Measurements from ENCODE around the gene NMNAT3. TPM values are rescaled to one million over a fixed set of nuclear protein-coding genes. Genes with fewer than 3 reads are reported as not detected.

The NMNAT3 gene
- total and polyA plus RNA-seq, 4 donors, result 2.4 to 10.2 (median 3.4) TPM

DNA sequence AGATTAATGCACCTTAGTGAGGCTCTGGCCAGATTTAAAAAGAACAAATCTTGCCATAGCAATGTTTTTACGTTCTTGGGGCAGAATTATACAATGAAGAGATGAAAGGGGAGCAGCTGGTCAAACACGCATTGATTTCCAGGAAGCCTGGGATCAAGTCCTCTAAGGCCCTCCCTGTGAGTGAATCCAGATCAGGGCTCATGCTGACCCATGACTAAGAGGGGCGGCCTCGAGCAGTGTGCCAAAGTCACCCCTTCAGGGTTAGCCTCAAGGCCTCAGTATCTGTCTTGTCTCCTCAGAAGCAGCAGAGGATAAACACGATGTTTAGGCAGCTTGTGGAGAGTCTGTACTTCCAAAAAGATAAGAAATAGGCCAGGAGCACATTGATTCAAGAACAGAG is 129.0 kb downstream of the NMNAT3 start:
- TF ChIP-seq, protein P1, sequence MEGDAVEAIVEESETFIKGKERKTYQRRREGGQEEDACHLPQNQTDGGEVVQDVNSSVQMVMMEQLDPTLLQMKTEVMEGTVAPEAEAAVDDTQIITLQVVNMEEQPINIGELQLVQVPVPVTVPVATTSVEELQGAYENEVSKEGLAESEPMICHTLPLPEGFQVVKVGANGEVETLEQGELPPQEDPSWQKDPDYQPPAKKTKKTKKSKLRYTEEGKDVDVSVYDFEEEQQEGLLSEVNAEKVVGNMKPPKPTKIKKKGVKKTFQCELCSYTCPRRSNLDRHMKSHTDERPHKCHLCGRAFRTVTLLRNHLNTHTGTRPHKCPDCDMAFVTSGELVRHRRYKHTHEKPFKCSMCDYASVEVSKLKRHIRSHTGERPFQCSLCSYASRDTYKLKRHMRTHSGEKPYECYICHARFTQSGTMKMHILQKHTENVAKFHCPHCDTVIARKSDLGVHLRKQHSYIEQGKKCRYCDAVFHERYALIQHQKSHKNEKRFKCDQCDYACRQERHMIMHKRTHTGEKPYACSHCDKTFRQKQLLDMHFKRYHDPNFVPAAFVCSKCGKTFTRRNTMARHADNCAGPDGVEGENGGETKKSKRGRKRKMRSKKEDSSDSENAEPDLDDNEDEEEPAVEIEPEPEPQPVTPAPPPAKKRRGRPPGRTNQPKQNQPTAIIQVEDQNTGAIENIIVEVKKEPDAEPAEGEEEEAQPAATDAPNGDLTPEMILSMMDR (IDR thresholded peaks at IDR 0.05; ENCODE audit: control extremely low read depth, extremely low read depth), result no peak
- H3K27ac ChIP-seq (ENCODE audit: low read depth in 1 of 2, low read length in 1 of 2), result no peak overlapping the region
- H3K4me1 ChIP-seq (ENCODE audit: control insufficient read depth in 5 of 5, insufficient read depth in 5 of 5, low read length in 5 of 5), result peaks cover 0 to 1% (median 0%) of the 10 kb centered on the region in 5 donors
- no peaks in the 10 kb centered on the region for H3K9me3 ChIP-seq (ENCODE audit: control insufficient read depth in 4 of 4, insufficient read depth in 3 of 4, low read length in 3 of 4)
- H3K36me3 ChIP-seq (ENCODE audit: control insufficient read depth in 4 of 4, insufficient read depth in 4 of 4, low read length in 4 of 4), result no peaks in the 10 kb centered on the region
- no peak overlapping the region for H3K9ac ChIP-seq (ENCODE audit: insufficient read depth in 1 of 2, low read length in 2 of 2)
- H3K27me3 ChIP-seq (ENCODE audit: control insufficient read depth in 3 of 3, insufficient read depth in 3 of 3, low read length in 2 of 3), result no peaks in the 10 kb centered on the region
- WGBS, 2 donors, result 83 to 90% methylated on average over 5 of the region's 5 CpGs
- DNase-seq (no peak), ATAC-seq (ENCODE audit: insufficient read depth, low FRiP score) (no peak)
- H3K4me3 ChIP-seq, result no peak overlapping the region

- no peaks in the 10 kb centered on the region for H3K9me3 ChIP-seq (ENCODE audit: control insufficient read depth in 4 of 4, insufficient read depth in 3 of 4, low read length in 3 of 4)
- TF ChIP-seq, protein P1 (IDR thresholded peaks at IDR 0.05; ENCODE audit: control extremely low read depth, extremely low read depth), result no peak
- H3K36me3 ChIP-seq (ENCODE audit: control insufficient read depth in 4 of 4, insufficient read depth in 4 of 4, low read length in 4 of 4), result no peaks in the 10 kb centered on the region
- H3K9ac ChIP-seq (ENCODE audit: insufficient read depth in 1 of 2, low read length in 2 of 2), result no peak overlapping the region
- ATAC-seq (ENCODE audit: insufficient read depth, low FRiP score), result no peak
- H3K27ac ChIP-seq (ENCODE audit: low read depth in 1 of 2, low read length in 1 of 2), result no peak overlapping the region
- no peak for DNase-seq
- no peaks in the 10 kb centered on the region for H3K27me3 ChIP-seq (ENCODE audit: control insufficient read depth in 3 of 3, insufficient read depth in 3 of 3, low read length in 2 of 3)
- peaks cover 0 to 1% (median 0%) of the 10 kb centered on the region in 5 donors for H3K4me1 ChIP-seq (ENCODE audit: control insufficient read depth in 5 of 5, insufficient read depth in 5 of 5, low read length in 5 of 5)
- H3K4me3 ChIP-seq, result no peak overlapping the region
Observed at GRCh38 chr3:139547666-139548065, 130.1 kb downstream of the NMNAT3 start.

DNA sequence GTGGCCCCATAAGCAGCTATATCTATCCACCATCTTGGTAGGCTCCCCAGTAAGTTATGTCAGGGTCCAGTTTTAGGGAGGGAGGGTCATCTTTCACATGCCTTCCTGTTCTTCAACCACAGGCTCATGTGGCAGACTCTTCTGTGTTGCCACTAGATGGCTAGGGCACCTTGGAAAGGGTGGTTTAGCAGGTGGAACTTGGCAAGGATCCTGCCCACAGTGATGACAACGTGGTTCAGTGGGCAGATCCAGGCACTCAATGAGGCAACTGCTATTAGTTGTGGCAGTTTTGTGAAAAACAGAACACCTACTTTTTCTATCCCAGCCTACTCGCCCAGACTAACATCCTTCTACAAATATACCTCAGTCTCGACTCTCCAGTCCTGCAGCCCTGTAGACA is 131.0 kb downstream of the NMNAT3 start:
- WGBS, 2 donors, result 83 to 85% methylated on average over 3 of the region's 3 CpGs
- Histone ChIP-seq H3K27ac (ENCODE audit: low read depth in 1 of 2, low read length in 1 of 2) (no peak overlapping the region), H3K27me3 (ENCODE audit: control insufficient read depth in 3 of 3, insufficient read depth in 3 of 3, low read length in 2 of 3) (no peaks in the 10 kb centered on the region), H3K9ac (ENCODE audit: insufficient read depth in 1 of 2, low read length in 2 of 2) (no peak overlapping the region), H3K4me3 (no peak overlapping the region), H3K36me3 (ENCODE audit: control insufficient read depth in 4 of 4, insufficient read depth in 4 of 4, low read length in 4 of 4) (no peaks in the 10 kb centered on the region), H3K4me1 (ENCODE audit: control insufficient read depth in 5 of 5, insufficient read depth in 5 of 5, low read length in 5 of 5) (peaks cover 0 to 5% (median 0%) of the 10 kb centered on the region in 5 donors), H3K9me3 (ENCODE audit: control insufficient read depth in 4 of 4, insufficient read depth in 3 of 4, low read length in 3 of 4) (no peaks in the 10 kb centered on the region)
- no peak for ATAC-seq (ENCODE audit: insufficient read depth, low FRiP score)
- TF ChIP-seq, protein P1 (IDR thresholded peaks at IDR 0.05; ENCODE audit: control extremely low read depth, extremely low read depth), result no peak
- no peak for DNase-seq
